Activated CD8-positive, alpha-beta T cell treated with anti-CD3 and anti-CD28 coated beads for 36 hours (primary cell): ENCODE measurements around the gene LARP4. TPM values are rescaled to one million over a fixed set of nuclear protein-coding genes. Genes with fewer than 3 reads are reported as not detected.
"Not testable (repeated sequence)": the region's sequence is repeated elsewhere in the genome, so short reads cannot be mapped to it uniquely, and the experiment has no call there.

Source experiments
- ATAC-seq: fragments of 200-7000 bp; cut with Tn5 transposase; one replicate; pipeline ENCODE4 v1.10.0; 2021; ENCODE audit warnings: mild to moderate bottlenecking, moderate library complexity
- CTCF ChIA-PET: fragments of 350-600 bp; sonication (Branson Sonifier 250); formaldehyde crosslinking; loops from one replicate; lab custom pipeline; 2021; ENCODE audit warnings: antibody characterized with exemption; lab: Charles Lee
- POLR2A ChIA-PET: fragments of 350-600 bp; sonication (Branson Sonifier 250); formaldehyde crosslinking; loops from one replicate; lab custom pipeline; 2021; ENCODE audit warnings: antibody characterized with exemption; lab: Charles Lee
- DNase-seq: peaks from one replicate; pipeline ENCODE4 v3.0.0-alpha.2; 2020
- H3K27ac Mint-ChIP-seq: one replicate; pipeline ENCODE4 v1.8.0; 2021; ENCODE audit warnings: mild to moderate bottlenecking, mixed read lengths
- H3K27me3 Mint-ChIP-seq: one replicate; pipeline ENCODE4 v1.8.0; 2021; ENCODE audit warnings: mixed read lengths
- H3K36me3 Mint-ChIP-seq: one replicate; pipeline ENCODE4 v1.8.0; 2021; ENCODE audit warnings: low read depth, mixed read lengths
- H3K4me1 Mint-ChIP-seq: one replicate; pipeline ENCODE4 v1.8.0; 2021; ENCODE audit warnings: low read depth, mixed read lengths
- H3K4me3 Mint-ChIP-seq: one replicate; pipeline ENCODE4 v1.8.0; 2021; ENCODE audit warnings: mild to moderate bottlenecking, moderate library complexity, mixed read lengths
- H3K9me3 Mint-ChIP-seq: one replicate; pipeline ENCODE4 v1.8.0; 2021; ENCODE audit warnings: mixed read lengths
- CTCF ChIP-seq: fragments of 200-600 bp; IDR thresholded peaks from one replicate; pipeline ENCODE4 v1.8.0; 2022; ENCODE audit warnings: antibody characterized with exemption, mild to moderate bottlenecking
- intact Hi-C: fragments of 100-400 bp; cut with micrococcal nuclease; formaldehyde crosslinking; loops from one replicate; pipeline ENCODE4 v1.10.0; 2022
- total RNA-seq, 2 experiments: library from RNA; stranded (reverse); gene quantifications; one replicate each; pipeline ENCODE4 v1.2.3, GENCODE V29; 2021

LARP4 gene
- total RNA-seq, 2 experiments from 2014 or later = 94.1 to 95.5 TPM

- H3K27ac Mint-ChIP-seq = no peak overlapping the region
- TF ChIP-seq CTCF = no peak
- H3K4me3 Mint-ChIP-seq = no peak overlapping the region
- H3K27me3 Mint-ChIP-seq = no peaks in the 10 kb centered on the region
- H3K9me3 Mint-ChIP-seq = peaks cover 3% of the 10 kb centered on the region
- POLR2A ChIA-PET = interaction anchor here (0.6 to 6.0 kb wide), 7 partner anchors 9 to 307 kb away, joined by 3 to 36 read pairs (median 3); no protein-coding TSS in a partner anchor
- peaks cover 17% of the 10 kb centered on the region for H3K36me3 Mint-ChIP-seq
- ATAC-seq (peak; percentile 90), DNase-seq (no peak)
- intact Hi-C loops = no loop called here
- CTCF ChIA-PET = interaction anchor here (1.1 kb wide), 1 partner anchor 13 kb away, joined by 6 read pairs; the partner anchor contains the start of gene DIP2B
- H3K4me1 Mint-ChIP-seq = peaks cover 48% of the 10 kb centered on the region
Measured at GRCh38 chr12:50517421-50518048, 116.8 kb downstream of the LARP4 start.

- POLR2A ChIA-PET = interaction anchor here (0.6 to 6.0 kb wide), 7 partner anchors 8 to 1533 kb away, joined by 3 to 36 read pairs (median 3); partner anchors contain the start of gene NR4A1
- TF ChIP-seq CTCF = no peak
Measured at GRCh38 chr12:50518090-50518489, 117.4 kb downstream of the LARP4 start.

GRCh38 chr12:50519353-50519752, 118.7 kb downstream of the LARP4 start:
- intact Hi-C loops = no loop called here
- no peak for TF ChIP-seq CTCF
- Mint-ChIP-seq H3K4me1 (peaks cover 45% of the 10 kb centered on the region), H3K36me3 (peaks cover 21% of the 10 kb centered on the region), H3K4me3 (no peak overlapping the region), H3K27ac (peak overlapping the region; percentile 85), H3K27me3 (no peaks in the 10 kb centered on the region), H3K9me3 (peaks cover 1% of the 10 kb centered on the region)
- no peak for DNase-seq
- no peak for ATAC-seq
- ChIA-PET CTCF (interaction anchor here (0.6 to 1.1 kb wide), 2 partner anchors 9 to 18 kb away, joined by 3 read pairs; no protein-coding TSS in a partner anchor), POLR2A (interaction anchor here (0.7 to 6.0 kb wide), 3 partner anchors 11 to 119 kb away, joined by 3 to 36 read pairs (median 4); no protein-coding TSS in a partner anchor)

More at GRCh38 chr12:50518090-50518489, 117.4 kb downstream of the LARP4 start:
- Mint-ChIP-seq H3K4me1 (peaks cover 47% of the 10 kb centered on the region), H3K27ac (no peak overlapping the region), H3K9me3 (peaks cover 3% of the 10 kb centered on the region), H3K4me3 (no peak overlapping the region), H3K27me3 (no peaks in the 10 kb centered on the region), H3K36me3 (peaks cover 19% of the 10 kb centered on the region)
- intact Hi-C loops = no loop called here
- DNase-seq = no peak
- ATAC-seq = peak; percentile 9
- CTCF ChIA-PET = interaction anchor here (1.1 kb wide), 1 partner anchor 13 kb away, joined by 6 read pairs; the partner anchor contains the start of gene DIP2B

GRCh38 chr12:50520416-50521207, 119.9 kb downstream of the LARP4 start:
- TF ChIP-seq CTCF = no peak
- no peaks in the 10 kb centered on the region for H3K27me3 Mint-ChIP-seq
- H3K36me3 Mint-ChIP-seq = peaks cover 21% of the 10 kb centered on the region
- no peak for DNase-seq
- CTCF ChIA-PET = interaction anchor here (0.7 to 1.4 kb wide), 7 partner anchors 11 to 86 kb away, joined by 3 to 4 read pairs (median 3); partner anchors contain the start of gene DIP2B
- peak overlapping the region; percentile 85 for H3K27ac Mint-ChIP-seq
- peak overlapping the region; percentile 47 for H3K4me3 Mint-ChIP-seq
- peaks cover 35% of the 10 kb centered on the region for H3K4me1 Mint-ChIP-seq
- POLR2A ChIA-PET = interaction anchor here (1.1 to 6.0 kb wide), 3 partner anchors 10 to 35 kb away, joined by 4 to 36 read pairs (median 7); partner anchors contain the start of gene DIP2B
- intact Hi-C loops = no loop called here
- ATAC-seq = no peak
- no peaks in the 10 kb centered on the region for H3K9me3 Mint-ChIP-seq

GRCh38 chr12:50521781-50522180, 121.1 kb downstream of the LARP4 start:
- H3K4me3 Mint-ChIP-seq, ATAC-seq, DNase-seq, H3K27ac Mint-ChIP-seq, intact Hi-C loops, H3K27me3 Mint-ChIP-seq, H3K9me3 Mint-ChIP-seq: not testable (repeated sequence)
- ChIA-PET CTCF (interaction anchor here (0.9 kb wide), 1 partner anchor 116 kb away, joined by 3 read pairs; no protein-coding TSS in a partner anchor), POLR2A (interaction anchor here (6.0 kb wide), 1 partner anchor 9 kb away, joined by 36 read pairs; no protein-coding TSS in a partner anchor)
- peaks cover 34% of the 10 kb centered on the region for H3K4me1 Mint-ChIP-seq
- H3K36me3 Mint-ChIP-seq = peaks cover 15% of the 10 kb centered on the region
